NCI-H187 treated with DMSO at 0.1 percent for 48 hours (cell line): ENCODE measurements around the gene MAN1C1.

ENCODE experiments used
- DNase-seq: peaks from one replicate; lab custom pipeline; 2025; lab: John Stamatoyannopoulos, UW

MAN1C1 gene

GRCh38 chr1:25614501-25615171 lies 2.0 kb upstream of the MAN1C1 start:
- DNase-seq: no peak

DNA sequence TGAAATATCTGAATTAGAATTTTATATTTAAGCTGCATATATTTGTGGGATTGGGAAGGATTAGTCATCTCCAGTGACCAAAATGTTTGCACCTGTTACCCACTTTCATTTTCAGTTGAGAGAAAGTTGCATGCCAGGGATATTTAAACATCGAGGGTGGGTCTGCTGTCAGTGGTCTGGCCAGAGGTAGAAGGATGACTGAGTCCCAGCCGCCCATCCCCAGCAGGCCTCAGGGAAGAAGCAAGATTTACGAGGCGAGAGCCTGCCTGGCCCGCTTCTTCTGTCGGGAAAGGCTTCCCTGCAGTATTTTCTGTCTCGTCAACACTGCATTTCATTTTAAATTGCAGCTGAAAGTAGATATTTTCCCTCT lies 1.4 kb upstream of the MAN1C1 start:
- DNase-seq: no peak

DNA sequence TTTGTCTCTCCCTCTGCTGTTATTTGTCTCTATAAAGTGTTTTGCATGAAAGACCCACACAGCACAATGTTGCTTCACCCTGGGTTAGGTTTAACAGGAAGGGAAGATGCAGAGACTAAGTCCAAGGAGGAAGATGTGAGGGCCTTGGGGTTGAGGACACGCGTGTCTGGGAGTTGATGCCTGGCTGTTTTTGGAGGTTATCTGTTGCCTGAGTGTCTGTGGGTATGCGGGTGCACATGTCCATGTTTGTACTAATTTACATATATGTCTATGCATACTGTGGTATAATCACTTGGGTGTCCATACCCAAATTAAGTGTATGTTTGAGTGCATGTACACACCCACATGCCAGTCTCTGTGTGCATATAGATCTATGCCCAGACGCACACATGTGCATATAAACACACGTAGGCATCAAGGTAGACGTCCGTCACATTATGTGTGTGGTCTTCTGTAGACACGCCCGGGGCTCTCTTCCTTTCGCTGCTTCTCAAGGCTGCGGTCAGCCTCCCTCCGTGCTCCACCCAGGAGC lies 962 bp upstream of the MAN1C1 start:
- no peak for DNase-seq

DNA sequence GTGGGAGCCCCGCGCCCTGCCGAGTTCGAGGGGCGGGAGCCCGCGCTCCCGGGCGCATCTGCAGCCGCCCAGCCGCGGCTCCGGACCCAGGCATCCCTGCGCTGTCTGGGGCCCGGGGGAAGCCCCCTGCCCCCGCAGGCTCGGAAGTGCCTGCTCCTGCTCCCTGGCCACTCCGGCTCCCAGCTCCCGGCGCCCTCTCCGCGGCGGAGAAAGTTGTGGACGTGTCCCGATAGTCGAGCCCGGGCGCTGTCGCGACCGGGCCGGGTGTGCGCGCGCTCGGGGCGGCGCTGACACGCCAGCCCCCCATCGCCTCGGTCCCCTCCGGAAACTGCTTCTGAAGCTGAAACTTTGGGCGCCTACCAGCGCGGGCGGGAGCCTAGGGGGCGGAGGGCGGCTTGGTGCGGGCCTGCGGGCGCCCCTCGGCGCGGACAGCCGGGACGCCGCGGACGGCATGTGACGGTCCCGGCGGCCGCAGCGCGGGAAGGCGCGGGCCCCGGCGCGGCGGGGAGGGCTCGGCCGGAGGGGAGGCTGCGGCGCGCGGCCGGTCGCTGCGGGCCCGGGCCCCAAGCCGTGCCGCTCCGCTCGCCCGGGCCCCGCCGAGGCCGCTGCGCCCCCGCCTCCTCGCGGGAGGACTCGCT lies 515 bp downstream of the MAN1C1 start:
- DNase-seq: no peak

- no peak for DNase-seq
These were observed 1.2 kb downstream of the MAN1C1 start for GRCh38 chr1:25617625-25618432.

GRCh38 chr1:25618433-25618808 lies 1.8 kb downstream of the MAN1C1 start:
- no peak for DNase-seq

DNA sequence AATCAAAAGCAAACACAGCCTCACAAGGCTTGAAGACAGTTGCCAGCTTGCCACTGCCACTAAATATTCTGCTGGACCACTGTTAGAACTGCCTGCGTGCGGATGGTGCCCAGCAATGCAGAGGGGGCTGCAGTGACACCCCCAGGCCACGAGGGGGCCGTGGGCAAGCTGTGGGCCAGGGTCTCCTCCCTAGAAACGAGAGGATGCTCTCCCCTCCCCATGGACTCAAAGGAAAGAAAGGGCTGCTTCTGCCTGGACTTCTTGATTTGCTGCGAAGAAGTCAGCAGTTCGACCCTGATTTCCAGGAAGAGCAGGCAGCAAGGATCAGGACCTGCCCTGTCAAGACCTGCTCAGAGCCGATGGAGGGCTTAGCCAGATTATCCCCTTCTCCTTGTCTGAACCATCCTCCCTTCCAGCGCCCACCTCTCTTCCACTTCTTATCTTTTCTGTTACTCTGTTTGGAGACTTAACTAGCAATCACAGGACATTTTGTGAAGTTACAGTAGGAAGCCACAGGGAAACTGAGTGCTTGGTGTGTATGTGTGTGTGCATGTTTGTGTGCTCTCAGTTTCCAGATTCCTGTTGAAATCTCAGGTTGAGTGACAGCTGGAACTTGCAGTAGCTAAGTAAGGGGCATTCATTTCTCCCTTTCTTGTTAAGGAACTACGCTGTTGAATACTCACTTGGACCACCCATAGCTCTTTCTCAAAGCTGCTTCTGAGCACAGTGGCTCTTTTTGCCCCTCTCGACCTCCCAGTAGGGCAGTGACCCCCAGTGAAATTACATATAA lies 2.7 kb downstream of the MAN1C1 start:
- DNase-seq: no peak

- no peak for DNase-seq
These were observed 3.6 kb downstream of the MAN1C1 start for GRCh38 chr1:25620211-25620610.

DNA sequence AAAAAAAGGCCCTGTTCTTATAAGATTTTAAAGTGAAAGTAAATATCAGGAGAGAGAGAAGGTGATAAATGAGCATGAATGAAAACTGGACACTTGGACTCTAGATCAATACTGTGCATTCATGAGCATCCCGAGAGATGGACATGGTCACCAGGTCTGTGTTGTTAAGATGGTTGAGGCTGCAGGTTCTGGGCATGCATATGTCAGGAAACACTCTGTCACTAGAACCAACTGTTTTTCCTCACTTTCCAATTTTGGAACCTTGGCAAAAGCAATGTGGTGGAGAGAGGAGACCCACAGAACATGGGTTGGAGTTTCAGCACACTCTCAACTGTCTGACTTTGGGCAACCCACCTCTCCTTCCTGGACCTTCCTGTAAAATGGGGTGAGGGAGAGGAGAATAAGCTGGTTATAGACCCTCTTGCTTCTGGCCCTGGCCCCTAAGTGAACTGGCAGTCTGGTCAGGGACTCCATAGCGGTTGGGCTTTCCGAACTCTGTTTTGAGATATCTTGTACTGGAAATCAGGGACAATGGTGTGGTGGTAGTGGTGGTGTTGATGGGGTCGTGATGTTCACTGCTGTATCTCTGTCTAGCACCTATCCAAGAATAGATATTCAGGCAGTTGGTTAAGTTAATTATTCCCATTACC lies 4.2 kb downstream of the MAN1C1 start:
- no peak for DNase-seq

- no peak for DNase-seq
These were observed 5.3 kb downstream of the MAN1C1 start for GRCh38 chr1:25621876-25622275.

- DNase-seq: no peak
These were observed 5.9 kb downstream of the MAN1C1 start for GRCh38 chr1:25622531-25622930.

DNA sequence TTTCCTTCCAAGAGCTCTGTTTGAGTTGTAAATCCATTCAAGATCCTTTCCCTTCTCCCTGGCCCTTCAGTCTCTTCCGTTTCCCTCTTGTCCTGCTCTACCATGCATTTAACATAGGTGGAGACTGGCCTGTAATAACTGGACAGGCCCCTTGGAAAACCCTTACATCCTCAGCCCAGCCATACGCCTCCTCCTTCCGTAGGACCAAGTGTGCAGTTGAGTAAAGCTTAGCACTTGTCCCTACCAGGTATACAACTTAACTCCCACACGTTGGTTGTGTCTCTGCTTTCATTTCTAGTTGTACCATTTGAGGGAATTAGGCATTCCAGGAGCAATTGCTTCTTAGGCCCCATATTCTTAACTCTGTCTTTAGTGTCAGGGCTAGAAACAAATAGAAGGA lies 6.4 kb downstream of the MAN1C1 start:
- no peak for DNase-seq

GRCh38 chr1:25623731-25624130 lies 7.1 kb downstream of the MAN1C1 start:
- DNase-seq: no peak

DNA sequence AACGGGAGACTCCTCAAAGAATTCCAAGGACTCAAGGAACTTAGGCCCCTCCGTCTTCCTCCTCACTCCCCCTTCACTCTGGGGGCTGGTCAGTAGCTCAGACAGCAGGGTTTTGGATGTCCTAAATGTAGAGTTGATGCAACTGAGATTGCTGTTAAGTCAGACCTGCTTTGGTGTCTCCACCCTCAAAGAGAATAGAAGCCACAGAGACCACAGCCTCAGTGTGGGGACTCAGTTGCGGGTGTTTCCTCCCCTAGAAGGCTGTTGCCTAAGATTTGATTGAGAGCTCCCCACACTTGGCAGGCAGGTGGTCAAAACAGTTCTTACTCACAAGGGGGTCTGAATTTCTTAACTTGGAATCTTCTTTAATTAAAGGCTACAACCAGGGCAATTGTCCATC lies 7.6 kb downstream of the MAN1C1 start:
- no peak for DNase-seq

DNA sequence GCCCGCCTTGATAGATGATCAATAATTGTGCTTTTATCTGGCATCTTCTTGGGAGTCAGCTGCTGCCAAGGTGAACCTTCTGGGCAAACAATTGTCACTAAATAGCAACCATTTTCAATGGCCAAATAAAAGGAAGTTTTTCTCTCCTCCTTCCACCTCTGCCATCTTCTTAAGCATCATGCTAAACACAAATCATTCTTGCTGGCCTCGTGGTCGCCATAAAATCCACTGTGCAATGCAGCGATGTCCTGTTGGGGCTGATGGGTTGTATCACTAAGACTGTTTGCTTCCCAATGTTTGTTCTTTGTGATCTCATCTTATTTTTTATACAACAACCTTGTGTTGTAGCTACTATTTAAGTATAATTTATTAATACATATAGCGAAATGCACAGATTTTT lies 8.0 kb downstream of the MAN1C1 start:
- DNase-seq: no peak

- no peak for DNase-seq
These were observed 9.4 kb downstream of the MAN1C1 start for GRCh38 chr1:25626018-25626417.

DNA sequence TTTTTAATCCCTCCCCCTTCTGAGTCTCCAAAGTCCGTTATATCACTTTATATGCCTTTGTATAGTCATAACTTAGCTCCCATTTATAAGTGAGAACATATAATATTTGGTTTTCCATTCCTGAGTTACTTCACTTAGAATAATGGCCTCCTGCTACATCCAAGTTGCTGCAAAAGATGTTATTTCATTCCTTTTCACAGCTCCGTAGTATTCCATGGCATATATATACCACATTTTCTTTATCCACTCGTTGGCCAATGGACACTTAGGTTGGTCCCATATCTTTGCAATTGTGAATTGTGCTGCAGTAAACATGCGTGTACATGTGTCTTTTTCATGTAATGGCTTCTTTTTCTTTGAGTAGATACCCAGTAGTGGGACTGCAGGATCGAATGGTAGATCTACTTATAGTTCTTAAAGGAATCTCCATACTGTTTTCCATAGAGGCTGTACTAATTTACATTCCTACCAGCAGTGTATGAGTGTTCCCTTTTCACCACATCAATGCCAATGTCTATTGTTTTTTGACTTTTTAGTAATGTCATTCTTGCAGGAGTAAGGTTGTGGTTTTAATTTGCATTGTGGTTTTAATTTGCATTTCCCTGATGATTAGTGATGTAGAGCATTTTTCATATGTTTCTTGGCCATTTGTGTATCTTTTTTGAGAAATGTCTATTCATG lies 12.3 kb downstream of the MAN1C1 start:
- DNase-seq: no peak

DNA sequence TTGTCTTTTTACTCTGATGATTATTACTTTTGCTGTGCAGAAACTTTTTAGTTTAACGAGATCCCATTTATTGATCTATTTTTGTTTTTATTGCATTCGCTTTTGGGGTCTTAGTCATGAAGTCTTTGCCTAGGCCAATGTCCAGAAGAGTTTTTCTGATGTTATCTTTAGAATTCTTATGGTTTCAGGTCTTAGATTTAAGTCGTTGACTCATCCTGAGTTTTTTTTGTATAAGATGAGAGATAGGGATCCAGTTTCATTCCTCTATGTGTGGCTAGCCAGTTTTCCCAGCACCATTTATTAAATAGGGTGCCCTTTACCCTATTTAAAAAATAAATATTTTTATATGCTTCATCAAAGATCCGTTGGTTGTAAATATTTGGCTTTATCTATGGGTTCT lies 13.2 kb downstream of the MAN1C1 start:
- DNase-seq: no peak

GRCh38 chr1:25631750-25632485 lies 15.3 kb downstream of the MAN1C1 start:
- DNase-seq: no peak

DNA sequence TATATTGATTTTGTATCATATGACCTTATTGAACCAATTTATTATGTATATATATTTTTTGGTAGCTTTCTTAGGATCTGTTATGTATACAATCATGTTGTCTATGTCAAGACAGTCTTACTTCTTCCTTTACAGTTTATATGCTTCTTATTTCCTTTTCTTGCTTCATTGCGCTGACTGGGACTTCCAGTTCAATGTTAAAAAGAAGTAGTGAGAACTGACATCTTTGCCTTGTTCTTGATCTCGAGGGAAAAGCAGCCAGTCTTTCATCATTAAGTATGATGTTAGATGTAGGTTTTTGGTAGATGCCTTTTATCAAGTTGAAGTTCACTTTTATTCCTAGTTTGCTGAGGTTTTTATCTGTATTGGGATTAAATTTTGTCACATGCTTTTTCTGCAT lies 17.5 kb downstream of the MAN1C1 start:
- no peak for DNase-seq
